Muscle of back (tissue), 13 donors: Measurements from ENCODE around the gene CDK5R2. TPM values are rescaled to one million over a fixed set of nuclear protein-coding genes. Genes with fewer than 3 reads are reported as not detected.
"Not testable (repeated sequence)": the region's sequence is repeated elsewhere in the genome, so short reads cannot be mapped to it uniquely, and the experiment has no call there.

Experiments used
- DNase-seq, 3 donors: peaks; one replicate each; pipeline versions ENCODE4 v3.0.0 to v3.0.0-alpha.2; 2013
- long read RNA-seq, 9 donors: transcript quantifications; one replicate each; lab custom pipeline, GENCODE V29; 2026
- polyA plus RNA-seq, 10 donors: library from polyadenylated mRNA; unstranded; fragments of 120-200 nt; gene quantifications; one replicate each; pipeline ENCODE4 v1.2.1, GENCODE V29; 2013; ENCODE audit not compliant: insufficient read length in 10 of 10

The CDK5R2 gene
- polyA plus RNA-seq: under 1 TPM in 2 of 10 donors, not detected in 8; 0.07 to 0.12 TPM
- long read RNA-seq, donor 1: 0 reads
- long read RNA-seq, donor 2: 0 reads
- long read RNA-seq, donor 3: 0 reads
- long read RNA-seq, donor 4: 0 reads
- long read RNA-seq, donor 5, partial matches to known transcripts: 0 of 1 reads
- long read RNA-seq, donor 5, other reads (novel, unspliced or antisense): 0 of 1 reads
- long read RNA-seq, donor 6, partial matches to known transcripts: 0 of 1 reads
- long read RNA-seq, donor 6, other reads (novel, unspliced or antisense): 0 of 1 reads
- long read RNA-seq, donor 7, partial matches to known transcripts: 0 of 1 reads
- long read RNA-seq, donor 7, other reads (novel, unspliced or antisense): 0 of 1 reads
- long read RNA-seq, donor 8: 0 reads
- long read RNA-seq, donor 9: 0 reads

GRCh38 chr2:218959141-218959731 lies at the start of gene CDK5R2:
CDK5R2 (plus strand) TSS chr2:218959666; CDS start chr2:218959821, 155 bp downstream.
- DNase-seq: peak; percentile 68 to 85 (median 79)

GRCh38 chr2:218910741-218911140 lies 48.7 kb upstream of the CDK5R2 start:
- DNase-seq: no peak

- DNase-seq: no peak
These were observed 39.0 kb upstream of the CDK5R2 start for GRCh38 chr2:218920504-218920903.

GRCh38 chr2:218924757-218925156 lies 34.7 kb upstream of the CDK5R2 start:
- DNase-seq: no peak

GRCh38 chr2:218925434-218925833 lies 34.0 kb upstream of the CDK5R2 start:
- DNase-seq: no peak

- DNase-seq: no peak
These were observed 32.0 kb upstream of the CDK5R2 start for GRCh38 chr2:218927422-218927821.

GRCh38 chr2:218927876-218928275 lies 31.6 kb upstream of the CDK5R2 start:
- no peak for DNase-seq

- not testable (repeated sequence) for DNase-seq
These were observed 29.0 kb upstream of the CDK5R2 start for GRCh38 chr2:218930488-218930887.

GRCh38 chr2:218931751-218932150 lies 27.7 kb upstream of the CDK5R2 start:
- DNase-seq: not testable (repeated sequence)

- no peak for DNase-seq
These were observed 14.6 kb upstream of the CDK5R2 start for GRCh38 chr2:218944759-218945404.

GRCh38 chr2:218946621-218947020 lies 12.8 kb upstream of the CDK5R2 start:
- no peak for DNase-seq

GRCh38 chr2:218952160-218952559 lies 7.3 kb upstream of the CDK5R2 start:
- no peak for DNase-seq

- no peak for DNase-seq
These were observed 6.0 kb upstream of the CDK5R2 start for GRCh38 chr2:218953366-218953954.

- no peak for DNase-seq
These were observed 4.7 kb upstream of the CDK5R2 start for GRCh38 chr2:218954541-218955300.

GRCh38 chr2:218956039-218956438 lies 3.4 kb upstream of the CDK5R2 start:
- DNase-seq: no peak

- DNase-seq: no peak
These were observed 1.8 kb upstream of the CDK5R2 start for GRCh38 chr2:218957671-218958070.

GRCh38 chr2:218958276-218958675 lies 1.2 kb upstream of the CDK5R2 start:
- DNase-seq: no peak

GRCh38 chr2:218959761-218960308 lies 369 bp downstream of the CDK5R2 start:
- DNase-seq: no peak

GRCh38 chr2:218960309-218961165 lies 1.1 kb downstream of the CDK5R2 start:
- DNase-seq: no peak

- no peak for DNase-seq
These were observed 1.8 kb downstream of the CDK5R2 start for GRCh38 chr2:218961229-218961628.
